Measurements from ENCODE around the gene OR2J3.
"Not testable (repeated sequence)": the region's sequence is repeated elsewhere in the genome, so short reads cannot be mapped to it uniquely, and the experiment has no call there.

OR2J3 gene

GRCh38 chr6:29107758-29108157 lies at the start of gene OR2J3:
Gene OR2J3 (plus strand): TSS chr6:29108058. CDS start chr6:29111891, 3,833 bp downstream.
- DNase-seq (ENCODE audit: low read depth): no peak

- DNase-seq (ENCODE audit: low read depth): no peak
Measured at GRCh38 chr6:29071831-29072723, 35.8 kb upstream of the OR2J3 start.

GRCh38 chr6:29079203-29079602 lies 28.7 kb upstream of the OR2J3 start:
- DNase-seq (ENCODE audit: low read depth): no peak

GRCh38 chr6:29081312-29081711 lies 26.5 kb upstream of the OR2J3 start:
- no peak for DNase-seq (ENCODE audit: low read depth)

- DNase-seq (ENCODE audit: low read depth): no peak
Measured at GRCh38 chr6:29082457-29082856, 25.4 kb upstream of the OR2J3 start.

GRCh38 chr6:29087213-29087612 lies 20.6 kb upstream of the OR2J3 start, which contains the start of gene OR2B3:
Gene OR2B3 (minus strand): TSS chr6:29087313. CDS start chr6:29087248, 65 bp downstream.
- DNase-seq (ENCODE audit: low read depth): no peak

GRCh38 chr6:29092957-29093356 lies 14.9 kb upstream of the OR2J3 start:
- DNase-seq (ENCODE audit: low read depth): no peak

GRCh38 chr6:29097803-29098202 lies 10.1 kb upstream of the OR2J3 start:
- DNase-seq (ENCODE audit: low read depth): no peak

GRCh38 chr6:29099190-29099589 lies 8.7 kb upstream of the OR2J3 start, which contains the start of gene OR2J1:
Gene OR2J1 (plus strand): TSS chr6:29099490. CDS start chr6:29100943, 1,453 bp downstream.
- no peak for DNase-seq (ENCODE audit: low read depth)

- DNase-seq (ENCODE audit: low read depth): no peak
Measured at GRCh38 chr6:29112135-29112534, 4.3 kb downstream of the OR2J3 start.

- not testable (repeated sequence) for DNase-seq (ENCODE audit: low read depth)
Measured at GRCh38 chr6:29114964-29115363, 7.1 kb downstream of the OR2J3 start.

GRCh38 chr6:29129326-29130012 lies 21.6 kb downstream of the OR2J3 start:
- DNase-seq (ENCODE audit: low read depth): no peak

GRCh38 chr6:29130644-29131043 lies 22.8 kb downstream of the OR2J3 start:
- no peak for DNase-seq (ENCODE audit: low read depth)

- DNase-seq (ENCODE audit: low read depth): no peak
Measured at GRCh38 chr6:29131691-29132090, 23.8 kb downstream of the OR2J3 start.

GRCh38 chr6:29137724-29138123 lies 29.9 kb downstream of the OR2J3 start:
- DNase-seq (ENCODE audit: low read depth): no peak

- no peak for DNase-seq (ENCODE audit: low read depth)
Measured at GRCh38 chr6:29141606-29142005, 33.7 kb downstream of the OR2J3 start.

- no peak for DNase-seq (ENCODE audit: low read depth)
Measured at GRCh38 chr6:29142309-29142708, 34.5 kb downstream of the OR2J3 start.

GRCh38 chr6:29146179-29146578 lies 38.3 kb downstream of the OR2J3 start:
- no peak for DNase-seq (ENCODE audit: low read depth)

GRCh38 chr6:29147074-29147473 lies 39.2 kb downstream of the OR2J3 start:
- DNase-seq (ENCODE audit: low read depth): no peak

GRCh38 chr6:29149444-29149843 lies 41.6 kb downstream of the OR2J3 start:
- not testable (repeated sequence) for DNase-seq (ENCODE audit: low read depth)

- no peak for DNase-seq (ENCODE audit: low read depth)
Measured at GRCh38 chr6:29153083-29153482, 45.2 kb downstream of the OR2J3 start.

GRCh38 chr6:29155182-29155581 lies 47.3 kb downstream of the OR2J3 start:
- not testable (repeated sequence) for DNase-seq (ENCODE audit: low read depth)

GRCh38 chr6:29159922-29160321 lies 52.1 kb downstream of the OR2J3 start:
- DNase-seq (ENCODE audit: low read depth): not testable (repeated sequence)
